Measurements from ENCODE around the gene BRPF3.

Gene BRPF3

GRCh38 chr6:36227379-36228228 lies 31.1 kb downstream of the BRPF3 start:
- no peak for DNase-seq (ENCODE audit: low read depth in 3 of 3, low spot score in 1 of 3)

DNA sequence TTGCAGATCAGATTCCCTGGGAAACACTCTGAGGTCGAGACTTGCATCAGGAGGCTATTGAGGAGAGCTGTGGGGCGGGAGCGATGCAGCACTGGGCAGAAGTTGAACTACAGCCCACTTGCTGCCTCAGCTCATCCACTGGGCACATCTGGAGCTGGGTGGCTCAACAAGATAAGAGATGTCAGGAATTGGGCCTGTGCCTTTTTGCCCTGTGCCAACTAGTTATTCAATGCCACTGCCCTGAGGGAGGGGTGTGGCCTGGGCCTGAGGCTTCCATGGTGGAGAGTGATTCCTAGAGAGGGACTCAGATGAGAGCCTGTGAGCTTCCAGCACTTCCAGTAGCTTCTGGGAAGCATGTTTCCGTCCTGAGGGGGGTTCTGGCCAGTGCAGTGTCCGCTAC lies 32.7 kb downstream of the BRPF3 start:
- no peak for DNase-seq (ENCODE audit: low read depth in 3 of 3, low spot score in 1 of 3)

DNA sequence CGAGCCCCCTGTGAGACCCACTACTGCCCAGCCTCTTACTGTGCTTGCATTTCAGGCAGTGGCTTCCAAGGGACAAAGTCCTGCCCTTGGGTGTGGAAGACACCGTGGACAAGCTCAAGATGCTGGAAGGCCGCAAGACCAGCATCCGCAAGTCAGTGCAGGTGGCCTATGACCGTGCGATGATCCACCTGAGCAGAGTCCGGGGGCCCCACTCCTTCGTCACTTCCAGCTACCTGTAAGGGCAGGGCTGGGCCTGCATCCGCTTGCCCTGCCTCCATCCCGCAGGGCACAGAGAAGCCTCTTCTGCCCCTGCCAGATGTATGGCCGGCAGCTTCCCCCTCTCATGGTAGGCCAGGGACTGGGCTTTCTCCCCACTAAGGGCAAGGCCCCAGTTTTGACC lies 33.8 kb downstream of the BRPF3 start:
- DNase-seq (ENCODE audit: low read depth in 3 of 3, low spot score in 1 of 3), result no peak

- DNase-seq (ENCODE audit: low read depth in 3 of 3, low spot score in 1 of 3), result no peak
Observed at GRCh38 chr6:36232172-36232571, 35.6 kb downstream of the BRPF3 start.

- DNase-seq (ENCODE audit: low read depth in 3 of 3, low spot score in 1 of 3), result no peak
Observed at GRCh38 chr6:36235309-36235708, 38.8 kb downstream of the BRPF3 start.

DNA sequence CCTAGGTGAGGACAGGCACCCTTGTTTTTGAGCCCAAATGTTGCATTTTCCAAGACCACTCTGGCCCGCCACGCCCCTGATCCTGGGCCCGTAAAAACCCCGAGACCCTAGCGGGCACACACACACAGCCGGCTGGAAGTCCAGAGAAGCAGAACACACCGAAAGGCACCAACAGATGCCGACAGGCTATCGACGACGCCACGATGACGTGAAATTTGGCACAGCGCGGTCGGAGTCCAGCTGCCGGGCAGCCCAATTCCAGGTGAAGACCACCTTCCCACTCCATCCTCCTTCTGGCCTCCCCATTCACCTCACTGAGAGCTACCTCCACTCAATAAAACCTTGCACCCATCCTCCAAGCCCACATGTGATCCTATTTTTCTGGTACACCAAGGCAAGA lies 39.3 kb downstream of the BRPF3 start:
- DNase-seq (ENCODE audit: low read depth in 3 of 3, low spot score in 1 of 3), result no peak

DNA sequence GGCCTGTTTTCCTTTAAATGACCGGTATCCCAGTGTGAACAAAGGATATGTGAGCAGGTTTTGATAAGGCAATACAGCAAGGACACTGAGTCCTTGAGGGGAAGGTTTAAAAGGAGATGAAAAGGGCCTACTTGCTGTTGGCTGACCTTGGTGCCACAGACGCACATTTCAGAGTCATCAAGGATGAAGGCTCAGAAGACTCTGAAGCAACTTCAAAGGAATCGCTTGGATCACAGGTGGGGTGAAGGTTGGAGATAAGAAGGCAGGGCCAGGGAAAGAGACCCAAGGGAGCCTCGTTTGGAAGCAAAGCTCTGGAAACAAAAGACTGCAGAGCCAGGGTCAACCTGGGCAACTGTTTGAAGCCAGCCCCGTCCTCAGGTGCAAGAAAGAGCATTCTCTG lies 43.2 kb downstream of the BRPF3 start:
- DNase-seq (ENCODE audit: low read depth in 3 of 3, low spot score in 1 of 3), result no peak

- DNase-seq (ENCODE audit: low read depth in 3 of 3, low spot score in 1 of 3), result no peak
Observed at GRCh38 chr6:36241728-36242127, 45.2 kb downstream of the BRPF3 start.

DNA sequence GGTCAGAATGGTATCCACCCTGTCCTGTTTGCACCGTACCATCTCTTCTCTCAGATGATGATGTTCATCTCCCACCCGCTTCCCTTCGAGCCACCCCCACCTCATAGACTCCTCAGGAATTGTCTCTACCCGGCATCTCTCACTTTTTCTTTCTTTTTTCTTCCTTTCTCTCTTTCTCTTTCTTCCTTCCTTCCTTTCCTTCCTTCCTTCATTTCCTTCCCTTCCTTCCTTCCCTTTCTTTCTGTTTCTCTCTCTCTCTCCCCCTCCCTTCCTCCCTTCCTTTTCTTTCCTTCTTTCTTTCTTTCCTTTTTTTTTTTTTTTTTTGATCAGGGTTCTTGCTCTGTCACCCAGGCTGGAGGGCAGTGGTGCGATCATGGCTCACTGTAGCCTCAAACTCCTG lies 45.6 kb downstream of the BRPF3 start:
- DNase-seq (ENCODE audit: low read depth in 3 of 3, low spot score in 1 of 3), result no peak

DNA sequence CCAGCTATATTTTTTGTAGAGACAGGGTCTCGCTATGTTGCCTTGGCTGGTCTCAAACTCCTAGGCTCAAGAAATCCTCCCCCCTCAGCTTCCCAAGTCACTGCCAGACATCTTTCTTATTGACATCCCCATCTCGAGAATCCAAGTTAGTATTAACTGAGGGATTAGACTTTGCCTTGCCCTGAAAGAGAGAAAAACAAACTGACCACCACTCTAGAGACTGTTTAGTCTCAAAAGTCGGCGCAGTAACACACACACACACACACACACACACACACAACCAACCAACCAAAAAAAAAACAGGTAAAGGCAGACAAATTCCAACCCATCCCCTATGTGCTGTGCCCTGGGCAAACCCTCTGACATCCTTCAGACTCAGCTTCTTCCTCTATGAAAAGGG lies 46.1 kb downstream of the BRPF3 start:
- DNase-seq (ENCODE audit: low read depth in 3 of 3, low spot score in 1 of 3), result no peak

- no peak for DNase-seq (ENCODE audit: low read depth in 3 of 3, low spot score in 1 of 3)
Observed at GRCh38 chr6:36243562-36244212, 47.1 kb downstream of the BRPF3 start.

DNA sequence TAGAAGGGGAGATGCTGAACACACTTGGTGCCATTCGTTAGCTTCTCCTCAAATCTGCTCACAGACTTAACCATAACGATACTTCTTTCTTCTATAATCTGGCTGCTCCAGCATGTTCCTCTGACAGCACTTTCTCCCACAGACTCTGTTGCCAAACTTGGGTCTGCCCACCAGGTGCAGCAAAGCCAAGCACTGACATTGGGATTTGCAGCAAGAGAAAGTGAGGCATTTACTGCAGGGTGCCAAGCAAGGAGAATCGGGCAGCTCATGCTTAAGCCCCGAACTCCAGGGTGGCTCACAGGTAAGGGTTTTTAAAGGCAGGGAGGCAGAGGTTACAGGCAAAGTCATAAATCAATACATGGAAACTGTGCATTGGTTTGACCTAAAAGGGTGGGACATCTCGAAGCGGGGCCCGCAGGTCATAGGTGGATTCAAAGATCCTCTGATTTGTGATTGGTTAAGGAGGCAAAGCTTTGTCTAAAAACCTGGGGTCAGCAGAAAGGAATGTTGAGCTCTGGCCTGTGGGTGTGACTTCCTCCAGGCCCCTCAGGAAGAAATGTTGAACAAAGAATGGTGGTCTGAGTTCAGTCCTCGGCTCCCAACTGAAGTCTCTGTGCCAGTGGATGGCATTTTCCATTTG lies 48.2 kb downstream of the BRPF3 start:
- no peak for DNase-seq (ENCODE audit: low read depth in 3 of 3, low spot score in 1 of 3)

DNA sequence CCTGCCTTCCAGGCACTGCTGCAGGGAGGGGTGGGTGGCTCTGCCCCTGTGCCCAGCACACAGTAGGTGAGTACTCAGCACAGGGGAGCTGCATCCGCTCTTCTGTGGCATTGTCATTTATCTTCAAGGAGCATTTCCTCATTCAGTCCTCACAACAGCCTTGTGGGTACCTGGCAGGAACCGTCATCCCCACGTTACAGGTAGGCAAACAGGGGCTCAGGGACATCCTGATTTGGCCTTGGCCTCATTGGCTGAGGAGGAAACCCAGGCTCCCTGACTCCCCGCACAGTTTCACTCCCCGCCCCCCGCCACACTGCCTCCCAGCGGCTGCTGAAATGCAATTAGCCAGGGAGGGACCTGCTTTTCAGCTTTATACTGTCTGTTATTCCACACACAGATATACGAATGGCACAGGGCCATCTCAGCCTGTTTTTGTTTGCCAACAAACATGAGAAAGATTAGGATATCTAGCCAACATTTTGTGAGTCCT lies 49.1 kb downstream of the BRPF3 start:
- no peak for DNase-seq (ENCODE audit: low read depth in 3 of 3, low spot score in 1 of 3)

DNA sequence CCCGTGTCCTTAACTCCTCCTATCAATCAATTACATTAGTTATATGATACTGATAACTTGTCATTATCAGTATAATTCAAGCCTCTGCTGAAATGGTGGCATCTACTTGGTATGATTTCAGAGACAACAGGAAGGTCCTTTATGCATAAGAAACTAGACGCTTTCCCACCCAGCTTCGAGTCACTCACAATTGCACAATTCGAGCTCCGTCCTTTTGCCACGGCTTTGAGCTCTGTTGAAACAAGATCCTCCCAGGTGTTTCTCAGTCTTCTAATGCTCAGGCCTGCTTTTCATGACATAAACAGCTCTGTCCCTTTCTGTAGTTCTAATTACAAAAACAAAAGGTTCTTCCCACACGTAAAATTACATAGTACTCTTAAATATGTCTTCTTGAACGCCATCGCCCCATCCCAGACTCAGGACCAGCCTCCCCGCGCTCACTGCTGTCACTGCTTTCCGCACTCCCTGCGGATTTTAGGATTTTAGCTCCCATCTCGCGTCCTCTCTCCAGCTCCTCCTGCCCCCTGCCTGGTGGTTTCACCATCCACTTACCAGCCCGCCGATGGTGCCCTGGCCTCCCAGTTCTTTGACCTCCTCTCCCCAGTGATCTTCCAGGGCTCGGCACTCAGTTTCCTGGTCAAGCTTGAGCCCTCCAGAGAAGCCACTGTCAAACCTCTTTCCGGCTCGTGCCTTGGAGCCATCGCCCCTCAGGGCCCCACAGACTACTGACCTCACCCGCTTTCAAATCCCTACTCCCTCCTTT lies 50.1 kb downstream of the BRPF3 start:
- no peak for DNase-seq (ENCODE audit: low read depth in 3 of 3, low spot score in 1 of 3)

- no peak for DNase-seq (ENCODE audit: low read depth in 3 of 3, low spot score in 1 of 3)
Observed at GRCh38 chr6:36247693-36248092, 51.1 kb downstream of the BRPF3 start.

GRCh38 chr6:36248980-36249379 lies 52.4 kb downstream of the BRPF3 start:
- DNase-seq (ENCODE audit: low read depth in 3 of 3, low spot score in 1 of 3), result no peak

DNA sequence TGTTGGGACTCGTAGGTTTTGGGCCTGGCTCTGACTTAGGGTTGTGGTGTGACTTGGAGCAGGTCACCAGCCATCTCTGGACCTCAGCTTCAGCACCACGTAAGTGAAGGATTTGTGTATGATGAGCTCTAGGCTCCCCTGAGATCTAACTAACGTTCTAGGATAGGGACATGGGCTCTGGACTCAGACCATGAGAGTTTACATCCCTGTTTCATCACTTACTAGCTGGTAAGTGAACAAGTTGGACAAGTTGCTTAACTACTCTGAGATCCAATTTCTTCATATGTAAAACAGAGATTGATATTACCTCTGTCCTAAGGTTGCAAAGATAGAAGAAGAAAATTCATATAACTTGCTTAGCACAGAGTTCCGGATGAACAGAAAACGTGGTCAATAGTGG lies 53.0 kb downstream of the BRPF3 start:
- DNase-seq (ENCODE audit: low read depth in 3 of 3, low spot score in 1 of 3), result no peak

DNA sequence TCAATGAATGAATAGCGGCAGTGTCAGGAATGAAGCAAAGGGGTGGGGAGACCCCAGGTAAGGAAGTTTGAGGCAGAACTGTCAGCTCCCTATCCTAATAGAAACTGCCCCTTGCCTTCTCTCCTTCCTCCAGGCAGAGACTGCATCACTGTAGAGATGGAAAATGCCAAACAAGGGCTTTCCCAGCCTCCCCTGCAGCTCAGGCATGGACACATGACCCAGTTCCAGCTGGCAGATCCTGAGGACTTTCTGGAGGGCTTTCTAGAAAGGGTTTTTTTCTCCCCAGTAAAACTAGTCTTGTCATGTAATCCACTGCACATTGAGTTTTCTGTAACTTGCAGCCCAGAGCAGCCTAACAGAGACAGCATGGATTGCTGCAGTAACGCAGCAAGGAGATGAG lies 55.5 kb downstream of the BRPF3 start:
- no peak for DNase-seq (ENCODE audit: low read depth in 3 of 3, low spot score in 1 of 3)

DNA sequence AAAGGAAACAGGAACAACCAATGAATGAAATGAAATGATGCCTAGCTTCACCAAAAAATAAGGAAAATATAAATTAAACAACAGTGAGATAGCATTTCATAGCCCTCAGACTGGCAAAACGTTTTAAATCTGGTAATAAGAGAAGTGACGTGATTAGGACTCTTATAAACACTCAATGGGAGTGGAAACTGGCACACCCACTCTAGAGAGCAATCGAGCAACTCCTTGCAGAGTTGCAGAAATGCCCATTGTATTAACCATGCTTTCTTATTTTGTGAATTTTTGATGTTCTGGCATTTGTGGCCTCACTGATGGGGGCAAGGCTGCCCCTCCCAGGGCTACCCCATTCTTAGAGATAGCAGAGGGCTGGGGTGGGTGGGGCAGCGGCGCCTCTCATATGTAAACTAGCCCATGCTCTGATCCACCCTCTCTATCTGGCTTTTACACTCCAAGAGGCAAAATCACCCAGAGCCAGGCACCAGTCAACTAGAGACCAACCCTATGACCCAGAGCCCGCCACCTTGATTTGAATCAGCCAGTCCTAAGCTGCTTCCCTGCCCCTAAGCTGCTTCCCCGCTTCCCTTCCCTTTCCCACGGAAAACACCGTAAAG lies 67.0 kb downstream of the BRPF3 start:
- no peak for DNase-seq (ENCODE audit: low read depth in 3 of 3, low spot score in 1 of 3)

DNA sequence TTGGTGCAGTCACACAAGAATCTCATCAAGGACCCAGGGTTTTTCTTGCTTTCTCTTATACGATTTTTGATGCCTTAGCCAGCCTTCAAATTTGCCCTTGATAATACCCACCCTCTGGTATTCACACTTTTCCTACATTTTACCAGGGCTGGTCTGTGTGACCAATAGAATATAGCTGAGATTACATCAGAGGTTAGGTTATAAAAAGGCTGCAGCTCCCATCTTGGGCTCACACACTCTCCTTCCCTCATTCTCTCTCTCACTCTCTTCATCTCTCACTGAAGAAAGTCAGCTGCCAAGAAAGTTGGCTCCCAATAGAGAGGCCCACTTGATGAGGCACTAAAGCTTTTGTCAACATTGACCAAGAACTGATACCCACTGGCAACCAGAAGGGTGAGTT lies 69.2 kb downstream of the BRPF3 start:
- DNase-seq (ENCODE audit: low read depth in 3 of 3, low spot score in 1 of 3), result no peak

Measured in stimulated activated CD4-positive, alpha-beta T cell treated with anti-CD3 and anti-CD28 coated beads, TNF-alpha, amount 100 ng/mL, for 1 hour (primary cell).